ENCODE results near the gene CDH24.

DNA sequence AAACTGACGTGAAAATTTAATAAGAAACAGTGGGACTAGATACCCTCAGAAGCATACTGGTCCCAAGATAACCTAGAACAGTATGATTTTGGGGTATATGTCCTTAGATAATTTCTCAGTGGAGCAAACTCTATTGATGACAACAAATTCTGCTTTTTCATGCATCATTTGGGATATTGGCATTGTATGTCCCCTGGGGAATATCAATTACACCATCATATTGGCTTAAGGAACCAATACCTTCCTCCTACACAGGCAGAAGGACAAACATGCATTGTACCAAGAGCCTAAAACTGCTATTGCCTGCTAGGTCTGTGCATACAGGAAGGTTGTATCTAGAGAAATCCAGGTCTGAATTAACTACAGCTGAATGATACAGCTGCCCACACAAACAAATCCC lies 17.6 kb upstream of the CDH24 start:
- TF ChIP-seq SREBF2 (CRISPR knock-in tag; IDR thresholded peaks at IDR 0.05), result no peak
- TF ChIP-seq, protein P1, sequence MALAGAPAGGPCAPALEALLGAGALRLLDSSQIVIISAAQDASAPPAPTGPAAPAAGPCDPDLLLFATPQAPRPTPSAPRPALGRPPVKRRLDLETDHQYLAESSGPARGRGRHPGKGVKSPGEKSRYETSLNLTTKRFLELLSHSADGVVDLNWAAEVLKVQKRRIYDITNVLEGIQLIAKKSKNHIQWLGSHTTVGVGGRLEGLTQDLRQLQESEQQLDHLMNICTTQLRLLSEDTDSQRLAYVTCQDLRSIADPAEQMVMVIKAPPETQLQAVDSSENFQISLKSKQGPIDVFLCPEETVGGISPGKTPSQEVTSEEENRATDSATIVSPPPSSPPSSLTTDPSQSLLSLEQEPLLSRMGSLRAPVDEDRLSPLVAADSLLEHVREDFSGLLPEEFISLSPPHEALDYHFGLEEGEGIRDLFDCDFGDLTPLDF (CRISPR knock-in tag; IDR thresholded peaks at IDR 0.05), result no peak
